Hepatocyte (in vitro differentiated cells): ENCODE results near the gene ZDHHC13. TPM values are rescaled to one million over a fixed set of nuclear protein-coding genes. Genes with fewer than 3 reads are reported as not detected.

Experiments
- DNase-seq: peaks from one replicate; pipeline ENCODE4 v3.0.0-alpha.2; 2016; ENCODE audit warnings: low spot score
- H2AFZ ChIP-seq: fragments of 200-600 bp; sonication (generic); 2 replicates; pipeline ENCODE4 v1.6.0; 2016; ENCODE audit warnings: antibody characterized with exemption, mild to moderate bottlenecking
- H3K27ac ChIP-seq: fragments of 200-600 bp; sonication (generic); 2 replicates; pipeline ENCODE4 v1.5.1; 2016; ENCODE audit warnings: mild to moderate bottlenecking
- H3K27me3 ChIP-seq: fragments of 200-600 bp; sonication (generic); 2 replicates; pipeline ENCODE4 v1.6.1; 2016
- H3K36me3 ChIP-seq: fragments of 200-600 bp; sonication (generic); replicated peaks from 2 replicates; pipeline ENCODE4 v1.5.1; 2016; ENCODE audit warnings: low read depth; ENCODE audit not compliant: insufficient read depth
- H3K4me1 ChIP-seq: fragments of 200-600 bp; sonication (generic); 2 replicates; pipeline ENCODE4 v1.5.1; 2016; ENCODE audit warnings: mild to moderate bottlenecking, moderate library complexity; ENCODE audit not compliant: insufficient read depth
- H3K4me2 ChIP-seq: fragments of 200-600 bp; sonication (generic); 2 replicates; pipeline ENCODE4 v1.6.0; 2016
- H3K4me3 ChIP-seq: fragments of 200-600 bp; sonication (generic); 2 replicates; pipeline ENCODE4 v1.5.1; 2016; ENCODE audit warnings: mild to moderate bottlenecking
- H3K79me2 ChIP-seq: fragments of 200-600 bp; sonication (generic); 2 replicates; pipeline ENCODE4 v1.6.0; 2017; ENCODE audit warnings: mild to moderate bottlenecking
- H3K9me2 ChIP-seq: fragments of 200-600 bp; sonication (generic); replicated peaks from 2 replicates; pipeline ENCODE4 v1.6.0; 2017; ENCODE audit warnings: mild to moderate bottlenecking; ENCODE audit not compliant: insufficient read depth
- H3K9me3 ChIP-seq: fragments of 200-600 bp; sonication (generic); 2 replicates; pipeline ENCODE4 v1.5.1; 2016; ENCODE audit warnings: low read depth, mild to moderate bottlenecking
- H4K20me1 ChIP-seq: fragments of 200-600 bp; sonication (generic); 2 replicates; pipeline ENCODE4 v1.6.0; 2016; ENCODE audit warnings: mild to moderate bottlenecking; ENCODE audit not compliant: insufficient read depth, poor library complexity, severe bottlenecking
- EZH2 ChIP-seq: fragments of 200-600 bp; sonication (generic); IDR thresholded peaks from 2 replicates; pipeline ENCODE4 v1.6.1; 2016; ENCODE audit warnings: antibody characterized with exemption, mild to moderate bottlenecking, borderline replicate concordance
- EZH2phosphoT487 ChIP-seq: fragments of 200-600 bp; sonication (generic); IDR thresholded peaks from one replicate; pipeline ENCODE4 v1.6.1; 2018; ENCODE audit warnings: antibody characterized with exemption, mild to moderate bottlenecking, low read depth, moderate library complexity; ENCODE audit not compliant: unreplicated experiment, severe bottlenecking
- WGBS: methylation state at CpG from one replicate; pipeline ENCODE4 v1.1.6; 2016; ENCODE audit warnings: low lambda C conversion rate; ENCODE audit errors: missing lambda C conversion rate; 5-methylcytosine and 5-hydroxymethylcytosine counted together
- polyA plus RNA-seq: library from polyadenylated mRNA; unstranded; fragments of >200 nt; fragmentation: Nextera tagmentation; extraction: Ambion mirVana; gene quantifications from 2 replicates; pipeline ENCODE4 v1.2.1, GENCODE V29; 2016
- total RNA-seq: library from RNA; depleted of rRNA; stranded (reverse); fragments of >200 nt; gene quantifications from 2 replicates; pipeline ENCODE4 v1.2.3, GENCODE V29; 2014
- TF ChIP-seq, protein P1 (sequence below): fragments of 200-600 bp; sonication (generic); IDR thresholded peaks from 2 replicates; pipeline ENCODE4 v1.5.1; 2016; ENCODE audit warnings: antibody characterized with exemption, mild to moderate bottlenecking; ENCODE audit not compliant: poor library complexity

The ZDHHC13 gene
- total and polyA plus RNA-seq, 2 experiments from 2014 or later = 14.6 to 27.1 TPM

- Histone ChIP-seq H3K9me2 (no peaks in the 10 kb centered on the region), H3K4me3 (no peak overlapping the region), H3K27me3 (no peaks in the 10 kb centered on the region), H3K4me1 (no peaks in the 10 kb centered on the region), H3K36me3 (no peaks in the 10 kb centered on the region), H3K79me2 (no peaks in the 10 kb centered on the region), H3K9me3 (no peaks in the 10 kb centered on the region), H4K20me1 (no peaks in the 10 kb centered on the region), H3K4me2 (no peak overlapping the region), H3K27ac (no peak overlapping the region), H2AFZ (no peak overlapping the region)
- DNase-seq = no peak
- WGBS = 45% methylated on average over 2 of the region's 2 CpGs
- TF ChIP-seq EZH2phosphoT487 (no peak), EZH2 (no peak)
- TF ChIP-seq, protein P1, sequence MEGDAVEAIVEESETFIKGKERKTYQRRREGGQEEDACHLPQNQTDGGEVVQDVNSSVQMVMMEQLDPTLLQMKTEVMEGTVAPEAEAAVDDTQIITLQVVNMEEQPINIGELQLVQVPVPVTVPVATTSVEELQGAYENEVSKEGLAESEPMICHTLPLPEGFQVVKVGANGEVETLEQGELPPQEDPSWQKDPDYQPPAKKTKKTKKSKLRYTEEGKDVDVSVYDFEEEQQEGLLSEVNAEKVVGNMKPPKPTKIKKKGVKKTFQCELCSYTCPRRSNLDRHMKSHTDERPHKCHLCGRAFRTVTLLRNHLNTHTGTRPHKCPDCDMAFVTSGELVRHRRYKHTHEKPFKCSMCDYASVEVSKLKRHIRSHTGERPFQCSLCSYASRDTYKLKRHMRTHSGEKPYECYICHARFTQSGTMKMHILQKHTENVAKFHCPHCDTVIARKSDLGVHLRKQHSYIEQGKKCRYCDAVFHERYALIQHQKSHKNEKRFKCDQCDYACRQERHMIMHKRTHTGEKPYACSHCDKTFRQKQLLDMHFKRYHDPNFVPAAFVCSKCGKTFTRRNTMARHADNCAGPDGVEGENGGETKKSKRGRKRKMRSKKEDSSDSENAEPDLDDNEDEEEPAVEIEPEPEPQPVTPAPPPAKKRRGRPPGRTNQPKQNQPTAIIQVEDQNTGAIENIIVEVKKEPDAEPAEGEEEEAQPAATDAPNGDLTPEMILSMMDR = no peak
These were observed 22.1 kb upstream of the ZDHHC13 start for GRCh38 chr11:19094859-19095258.

DNA sequence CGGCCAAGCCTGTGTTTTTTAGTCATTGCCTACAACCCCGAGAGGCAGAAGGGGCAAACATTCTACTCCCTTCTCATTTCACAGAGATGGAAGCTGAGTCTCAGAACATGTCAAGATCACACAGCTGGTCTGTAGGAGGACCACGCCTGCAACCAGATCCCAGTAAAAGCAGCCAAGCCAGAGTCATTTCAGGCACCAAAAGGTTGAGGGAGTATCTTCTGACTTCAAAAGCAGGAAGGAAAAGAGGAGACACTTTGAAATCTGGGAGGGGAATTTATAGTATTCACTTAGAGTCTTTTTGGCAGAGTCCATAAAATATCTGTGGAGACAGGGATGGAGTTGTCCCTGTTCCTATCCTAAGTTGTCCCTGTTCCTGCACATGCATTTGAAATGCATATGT, 17.9 kb upstream of the ZDHHC13 start:
- Histone ChIP-seq H3K9me2 (no peaks in the 10 kb centered on the region), H3K9me3 (no peaks in the 10 kb centered on the region), H2AFZ (no peak overlapping the region), H3K79me2 (no peaks in the 10 kb centered on the region), H3K27ac (no peak overlapping the region), H3K36me3 (no peaks in the 10 kb centered on the region), H3K4me2 (no peak overlapping the region), H4K20me1 (no peaks in the 10 kb centered on the region), H3K4me3 (no peak overlapping the region), H3K27me3 (no peaks in the 10 kb centered on the region), H3K4me1 (peaks cover 6% of the 10 kb centered on the region)
- no peak for DNase-seq
- TF ChIP-seq EZH2phosphoT487 = no peak
- no peak for TF ChIP-seq EZH2
- TF ChIP-seq, protein P1 = no peak
- WGBS = 96% methylated on average over 3 of the region's 3 CpGs

DNA sequence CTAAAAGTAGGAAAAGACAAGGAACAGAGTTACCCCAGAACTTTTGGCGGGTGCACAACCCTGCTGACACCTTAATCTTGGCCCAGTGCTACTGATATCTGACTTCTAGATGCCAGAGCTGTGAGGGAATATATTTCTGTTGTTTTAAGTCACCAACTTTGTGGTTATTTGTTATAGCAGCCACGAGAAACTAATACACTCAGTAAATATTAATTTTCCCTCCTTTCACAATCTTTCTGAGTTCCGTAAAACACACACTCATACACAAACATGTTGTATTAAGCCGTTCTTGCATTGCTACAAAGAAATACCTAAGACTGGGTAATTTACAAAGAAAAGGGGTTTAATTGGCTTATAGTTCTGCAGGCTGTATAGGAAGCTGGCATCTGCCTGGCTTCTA, 16.1 kb upstream of the ZDHHC13 start:
- Histone ChIP-seq H3K4me3 (no peak overlapping the region), H3K4me1 (peaks cover 6% of the 10 kb centered on the region), H3K9me2 (no peaks in the 10 kb centered on the region), H4K20me1 (no peaks in the 10 kb centered on the region), H3K9me3 (no peaks in the 10 kb centered on the region), H3K4me2 (no peak overlapping the region), H3K79me2 (no peaks in the 10 kb centered on the region), H3K27me3 (no peaks in the 10 kb centered on the region), H2AFZ (no peak overlapping the region), H3K36me3 (no peaks in the 10 kb centered on the region), H3K27ac (no peak overlapping the region)
- no peak for TF ChIP-seq EZH2
- WGBS = 86% methylated on average over 4 of the region's 4 CpGs
- no peak for DNase-seq

DNA sequence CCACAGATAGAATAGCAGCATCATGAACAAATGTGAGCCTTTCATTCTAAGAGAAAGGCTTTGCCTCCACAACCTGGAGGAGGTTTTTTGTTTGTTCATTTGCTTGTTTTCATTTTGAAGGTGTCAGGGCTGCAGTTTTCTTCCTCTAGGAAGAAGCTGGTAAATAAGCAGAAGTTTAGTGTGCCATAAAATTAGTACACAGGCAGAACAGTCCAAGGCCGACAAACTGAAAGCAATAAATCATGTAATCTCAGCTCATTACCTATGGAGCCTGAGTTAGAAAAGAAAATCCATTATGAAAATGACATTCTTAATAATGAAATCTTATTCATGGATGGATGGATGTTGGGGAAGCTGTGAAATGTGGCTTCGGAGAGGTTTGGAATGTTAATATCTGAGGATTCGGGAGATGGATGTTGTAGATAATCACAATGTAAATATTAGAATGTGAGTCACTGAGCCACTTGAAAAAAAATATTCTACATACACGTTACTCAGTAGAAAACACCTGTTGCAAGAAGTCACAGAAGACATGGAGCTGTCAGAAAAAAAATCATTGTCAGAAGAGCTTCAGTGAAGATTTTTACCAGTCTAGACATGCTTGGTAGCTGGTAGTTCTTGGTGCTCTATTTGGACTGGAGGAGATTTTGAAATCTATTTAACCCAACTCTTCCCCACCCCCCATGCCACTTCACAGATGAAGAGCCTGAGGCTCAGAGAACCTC, 15.0 kb upstream of the ZDHHC13 start:
- Histone ChIP-seq H3K27ac (peak overlapping the region; percentile 57), H3K4me1 (peaks cover 6% of the 10 kb centered on the region), H3K36me3 (no peaks in the 10 kb centered on the region), H3K4me2 (peak overlapping the region; percentile 39), H3K79me2 (no peaks in the 10 kb centered on the region), H4K20me1 (no peaks in the 10 kb centered on the region), H3K9me3 (no peaks in the 10 kb centered on the region), H3K4me3 (no peak overlapping the region), H3K27me3 (no peaks in the 10 kb centered on the region), H2AFZ (no peak overlapping the region), H3K9me2 (no peaks in the 10 kb centered on the region)
- peak; percentile 20 for DNase-seq
- 38% methylated on average over 4 of the region's 4 CpGs for WGBS
- TF ChIP-seq EZH2 (no peak), EZH2phosphoT487 (no peak)
- TF ChIP-seq, protein P1 = no peak
